GM12878 (cell line): ENCODE data around the gene ALKBH8. TPM values are rescaled to one million over a fixed set of nuclear protein-coding genes. Genes with fewer than 3 reads are reported as not detected.

Experiments
- ATF2 ChIP-seq: IDR thresholded peaks from 2 replicates; pipeline ENCODE4 v1.6.1; 2012; ENCODE audit warnings: low read length, inconsistent platforms
- BCL11A ChIP-seq: IDR thresholded peaks from 2 replicates; pipeline ENCODE4 v1.6.1; 2011; ENCODE audit warnings: low read depth, low read length
- CBX5 ChIP-seq: sonication (generic); IDR thresholded peaks from 2 replicates; pipeline ENCODE4 v1.6.1; 2016; ENCODE audit warnings: low read depth, moderate library complexity, mild to moderate bottlenecking, inconsistent platforms
- FOXK2 ChIP-seq: fragments of 450-650 bp; IDR thresholded peaks from 2 replicates; pipeline ENCODE4 v1.6.1; 2017; ENCODE audit warnings: mild to moderate bottlenecking, moderate library complexity
- HSF1 ChIP-seq: fragments of 150-350 bp; IDR thresholded peaks from 2 replicates; pipeline ENCODE4 v1.6.1; 2014; ENCODE audit warnings: mild to moderate bottlenecking, low read depth, low read length
- IRF5 ChIP-seq: fragments of 450-650 bp; IDR thresholded peaks from 2 replicates; pipeline ENCODE4 v1.6.1; 2017; ENCODE audit warnings: borderline replicate concordance
- MEF2B ChIP-seq: fragments of 450-650 bp; IDR thresholded peaks from 2 replicates; pipeline ENCODE4 v1.6.1; 2018; ENCODE audit warnings: mild to moderate bottlenecking, moderate library complexity; ENCODE audit not compliant: partially characterized antibody, poor library complexity, severe bottlenecking
- MLLT1 ChIP-seq: fragments of 450-650 bp; IDR thresholded peaks from 2 replicates; pipeline ENCODE4 v1.6.1; 2016; ENCODE audit warnings: mild to moderate bottlenecking
- PAX8 ChIP-seq: fragments of 450-650 bp; IDR thresholded peaks from 2 replicates; pipeline ENCODE4 v1.6.1; 2017; ENCODE audit warnings: mild to moderate bottlenecking, moderate library complexity
- PKNOX1 ChIP-seq: fragments of 450-650 bp; IDR thresholded peaks from 2 replicates; pipeline ENCODE4 v1.6.1; 2016; ENCODE audit warnings: mild to moderate bottlenecking
- POLR2A ChIP-seq: IDR thresholded peaks from 2 replicates; pipeline ENCODE4 v1.6.1; 2011; ENCODE audit warnings: low read depth, mild to moderate bottlenecking, low read length
- RAD21 ChIP-seq: IDR thresholded peaks from 2 replicates; pipeline ENCODE4 v1.6.1; 2011; ENCODE audit warnings: mild to moderate bottlenecking, low read depth, low read length, moderate library complexity; ENCODE audit not compliant: insufficient read depth
- RELA ChIP-seq: fragments of 450-650 bp; IDR thresholded peaks from 2 replicates; pipeline ENCODE4 v1.8.0; 2014; ENCODE audit warnings: borderline replicate concordance; ENCODE audit not compliant: partially characterized antibody
- SRF ChIP-seq, 2 experiments: IDR thresholded peaks; 2 replicates each; pipeline ENCODE4 v1.6.1; 2011; ENCODE audit warnings: low read depth in 2 of 2, low read length in 2 of 2, mild to moderate bottlenecking in 1 of 2, moderate library complexity in 1 of 2
- TCF7 ChIP-seq: IDR thresholded peaks from 2 replicates; pipeline ENCODE4 v1.6.1; 2014; ENCODE audit warnings: antibody characterized with exemption, borderline replicate concordance
- USF2 ChIP-seq: IDR thresholded peaks from 2 replicates; pipeline ENCODE4 v1.6.1; 2011; ENCODE audit warnings: low read depth, low read length, improper control_type of control experiment, borderline replicate concordance
- polyA plus RNA-seq, 11 experiments: library from polyadenylated mRNA; depleted of rRNA in 4 of 11; unstranded in 6 of 11; stranded (reverse) in 5 of 11; fragments of >200 nt; fragmentation: Nextera tagmentation in 4 of 11; fragmentation: Illumina TruSeq in 1 of 11; extraction: Ambion mirVana in 4 of 11; extraction: Trizol in 1 of 11; gene quantifications; 1 replicate in 1 of 11; 2 replicates in 10 of 11; pipeline versions ENCODE4 v1.2.1 to v1.2.3, GENCODE V29; 2011 to 2016; ENCODE audit warnings: inconsistent platforms in 2 of 11, missing spikeins in 2 of 11, low read depth in 1 of 11
- total RNA-seq, 4 experiments: library from RNA; depleted of rRNA in 3 of 4; stranded (reverse); fragments of >200 nt in 3 of 4; fragmentation: Illumina TruSeq in 1 of 4; extraction: Trizol in 1 of 4; gene quantifications; 2 replicates each; pipeline versions ENCODE4 v1.2.1 to v1.2.3, GENCODE V29; 2013 to 2021

Gene ALKBH8
- total and polyA plus RNA-seq, 10 of the 15 experiments (the other 5 are each of a cell fraction or from before 2014, with no cell fraction given), result 4.6 to 13.1 (median 9.5) TPM

GRCh38 chr11:107598225-107599139 lies 32.9 kb upstream of the ALKBH8 start (continued):
- TF ChIP-seq HSF1 (no peak), PKNOX1 (no peak), FOXK2 (no peak), CBX5 (no peak), BCL11A (no peak), MEF2B (peak; percentile 50), PAX8 (no peak), SRF (IDR thresholded peaks at IDR 0.05; ENCODE audit: low read depth in 2 of 2, low read length in 2 of 2) (no peak), RELA (no peak), TCF7 (no peak), IRF5 (no peak), ATF2 (no peak), POLR2A (no peak), MLLT1 (no peak), RAD21 (0 out of 2 replicates have a peak, but pooled peaks have one; percentile 25), USF2 (no peak)
